H54 (cell line): ENCODE measurements around the gene EPS15.
"Not testable (repeated sequence)": the region's sequence is repeated elsewhere in the genome, so short reads cannot be mapped to it uniquely, and the experiment has no call there.

Source experiments
- DNase-seq: peaks from one replicate; pipeline ENCODE4 v3.0.0; 2011; ENCODE audit warnings: low spot score, mixed read lengths; ENCODE audit not compliant: insufficient read length
- FAIRE-seq: peaks from 3 replicates; lab custom pipeline; 2011; peaks lifted over from hg19 to GRCh38; lab: Jason Lieb, UNC
- POLR2A ChIP-seq: IDR thresholded peaks from 2 replicates; pipeline ENCODE4 v1.6.1; 2011; ENCODE audit warnings: low read depth, mild to moderate bottlenecking, low read length

The EPS15 gene

GRCh38 chr1:51410568-51411460, 108.3 kb downstream of the EPS15 start:
- TF ChIP-seq POLR2A = no peak
- no peak for FAIRE-seq

GRCh38 chr1:51409755-51410541, 109.1 kb downstream of the EPS15 start:
- FAIRE-seq, DNase-seq: not testable (repeated sequence)

More at GRCh38 chr1:51410568-51411460, 108.3 kb downstream of the EPS15 start:
- no peak for DNase-seq

- no peak for TF ChIP-seq POLR2A
- FAIRE-seq (no peak), DNase-seq (no peak)
Measured at GRCh38 chr1:51392241-51392640, 126.8 kb downstream of the EPS15 start.

GRCh38 chr1:51390641-51391040, 128.4 kb downstream of the EPS15 start:
- not testable (repeated sequence) for DNase-seq, FAIRE-seq

- not testable (repeated sequence) for DNase-seq, FAIRE-seq
Measured at GRCh38 chr1:51387288-51387687, 131.8 kb downstream of the EPS15 start.

- DNase-seq, FAIRE-seq: not testable (repeated sequence)
Measured at GRCh38 chr1:51386259-51386658, 132.8 kb downstream of the EPS15 start.

- FAIRE-seq (no peak), DNase-seq (no peak)
- TF ChIP-seq POLR2A = no peak
Measured at GRCh38 chr1:51385776-51386175, 133.3 kb downstream of the EPS15 start.

- no peak for DNase-seq
- TF ChIP-seq POLR2A = no peak
- FAIRE-seq = no peak
Measured at GRCh38 chr1:51381964-51382363, 137.1 kb downstream of the EPS15 start.

GRCh38 chr1:51380936-51381335, 138.1 kb downstream of the EPS15 start:
- DNase-seq (no peak), FAIRE-seq (no peak)
- TF ChIP-seq POLR2A = no peak

GRCh38 chr1:51378871-51379270, 140.2 kb downstream of the EPS15 start:
- FAIRE-seq = no peak
- no peak for TF ChIP-seq POLR2A
- no peak for DNase-seq

- no peak for FAIRE-seq
- DNase-seq = no peak
- TF ChIP-seq POLR2A = no peak
Measured at GRCh38 chr1:51373898-51374297, 145.2 kb downstream of the EPS15 start.

- no peak for FAIRE-seq
- DNase-seq = no peak
- no peak for TF ChIP-seq POLR2A
Measured at GRCh38 chr1:51372561-51372960, 146.5 kb downstream of the EPS15 start.

GRCh38 chr1:51369171-51369570, 149.9 kb downstream of the EPS15 start:
- FAIRE-seq = no peak
- no peak for TF ChIP-seq POLR2A

GRCh38 chr1:51365774-51366173, 153.3 kb downstream of the EPS15 start:
- no peak for TF ChIP-seq POLR2A
- no peak for FAIRE-seq
- no peak for DNase-seq

More at GRCh38 chr1:51369171-51369570, 149.9 kb downstream of the EPS15 start:
- DNase-seq = no peak
